Heart left ventricle (tissue), 13 donors: ENCODE data around the gene LZTS2.

Source experiments
- POLR2A ChIP-seq, 2 donors: fragments of 450-650 bp; IDR thresholded peaks; one replicate each; pipeline ENCODE4 v1.6.1; 2017; ENCODE audit warnings: antibody characterized with exemption in 2 of 2, mild to moderate bottlenecking in 2 of 2, moderate library complexity in 2 of 2
- TF ChIP-seq, protein P1 (sequence below), 12 donors: fragments of 200-600 bp; sonication (generic) in 4 of 12; IDR thresholded peaks; one replicate each; pipeline versions ENCODE4 v1.5.0 to v1.8.0; 2018 to 2022; ENCODE audit warnings: antibody characterized with exemption in 12 of 12, mild to moderate bottlenecking in 5 of 12
- donor health status: ischemic (EF 13 %, LVEDD 7.1; RV severe dilation, severe dysfunction).
- donor health status: DM: no; HTN: yes; CAD: no.
- donor health status: DM: no; HTN: no; CAD: no.
- donor health status: ischemic (EF 25% LVEDD 6.9; RV normal size, moderate dysfunction).
- donor health status: ischemic (EF 25% LVEDD 5.7; RV mildly dilated, moderate dysfunction).
- donor health status: ischemic (EF 35%, LVEDD 5.7; RV mildly dilated, moderate dysfunction).
- donor health status: nonischemic (EF 11% LVEDD 7.7; RV severe dilation, severe dysfunction).
- donor health status: DM: yes; HTN: yes; CAD: no.
- donor health status: PGD.
- donor health status: ischemic (EF 29% LVEDD 5.4; RV normal size, mild dysfunction).
- donor health status: nonischemic (EF 23%, LVEDD 6.1; RV moderate dilation, normal function).

DNA sequence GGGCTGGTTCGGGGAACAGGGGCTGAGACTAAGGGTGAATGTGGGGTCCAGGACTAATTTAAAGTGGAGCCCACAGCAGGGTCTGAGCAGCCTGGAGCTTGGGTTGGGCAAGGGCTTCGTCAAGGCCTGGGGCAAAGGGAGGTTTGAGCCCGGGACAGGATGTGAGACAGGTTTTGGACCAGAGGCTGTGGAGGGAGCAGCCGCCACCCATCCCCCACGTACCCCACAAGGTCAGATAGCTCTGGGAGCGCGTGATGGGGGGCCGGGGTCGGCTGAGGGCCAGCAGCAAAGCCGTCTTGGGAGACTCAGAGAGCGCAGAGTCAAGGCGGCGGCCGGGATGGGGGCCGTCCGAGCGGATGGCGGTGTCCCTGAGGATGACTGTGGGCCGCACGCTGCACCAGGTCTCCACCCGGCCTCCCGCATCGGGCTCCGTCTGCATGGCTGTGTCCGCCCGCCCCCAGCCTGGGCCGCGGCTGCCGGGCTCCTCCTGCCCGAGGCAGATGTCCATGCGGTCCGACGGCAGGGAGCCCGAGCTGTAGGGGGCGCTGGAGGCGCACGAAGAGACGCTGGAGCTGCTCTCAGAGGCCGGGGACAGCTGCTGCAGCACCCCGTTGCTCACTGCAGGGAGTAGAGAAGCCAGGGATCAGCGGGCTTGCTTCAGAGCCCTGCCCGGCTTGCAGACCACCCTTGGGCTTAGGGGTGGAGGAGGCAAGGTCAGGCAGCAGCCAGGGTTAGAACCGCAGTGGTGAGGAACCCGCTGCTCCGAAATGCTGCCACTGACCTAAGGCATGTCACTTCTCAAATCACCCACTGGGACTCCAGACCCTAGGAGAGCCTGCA lies 19.2 kb downstream of the LZTS2 start:
- TF ChIP-seq, protein P1, sequence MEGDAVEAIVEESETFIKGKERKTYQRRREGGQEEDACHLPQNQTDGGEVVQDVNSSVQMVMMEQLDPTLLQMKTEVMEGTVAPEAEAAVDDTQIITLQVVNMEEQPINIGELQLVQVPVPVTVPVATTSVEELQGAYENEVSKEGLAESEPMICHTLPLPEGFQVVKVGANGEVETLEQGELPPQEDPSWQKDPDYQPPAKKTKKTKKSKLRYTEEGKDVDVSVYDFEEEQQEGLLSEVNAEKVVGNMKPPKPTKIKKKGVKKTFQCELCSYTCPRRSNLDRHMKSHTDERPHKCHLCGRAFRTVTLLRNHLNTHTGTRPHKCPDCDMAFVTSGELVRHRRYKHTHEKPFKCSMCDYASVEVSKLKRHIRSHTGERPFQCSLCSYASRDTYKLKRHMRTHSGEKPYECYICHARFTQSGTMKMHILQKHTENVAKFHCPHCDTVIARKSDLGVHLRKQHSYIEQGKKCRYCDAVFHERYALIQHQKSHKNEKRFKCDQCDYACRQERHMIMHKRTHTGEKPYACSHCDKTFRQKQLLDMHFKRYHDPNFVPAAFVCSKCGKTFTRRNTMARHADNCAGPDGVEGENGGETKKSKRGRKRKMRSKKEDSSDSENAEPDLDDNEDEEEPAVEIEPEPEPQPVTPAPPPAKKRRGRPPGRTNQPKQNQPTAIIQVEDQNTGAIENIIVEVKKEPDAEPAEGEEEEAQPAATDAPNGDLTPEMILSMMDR (IDR thresholded peaks at IDR 0.05): peak; percentile 56 to 86 (median 72)
- TF ChIP-seq POLR2A (IDR thresholded peaks at IDR 0.05): no peak
